RPMI7951 (cell line): ENCODE data around the gene SLC29A2. TPM values are rescaled to one million over a fixed set of nuclear protein-coding genes. Genes with fewer than 3 reads are reported as not detected.
A peak's percentile ranks its signal among the peaks of the same experiment; 100 is the strongest.

ENCODE experiments used
- DNase-seq: peaks from one replicate; pipeline ENCODE4 v3.0.0-alpha.2; 2012; ENCODE audit warnings: low read depth
- total RNA-seq: library from RNA; depleted of rRNA; stranded (reverse); fragments of >200 nt; shearing (Covaris generic); gene quantifications from 2 replicates; pipeline ENCODE4 v1.2.3, GENCODE V29; 2014; rRNA removed

SLC29A2 gene, protein sequence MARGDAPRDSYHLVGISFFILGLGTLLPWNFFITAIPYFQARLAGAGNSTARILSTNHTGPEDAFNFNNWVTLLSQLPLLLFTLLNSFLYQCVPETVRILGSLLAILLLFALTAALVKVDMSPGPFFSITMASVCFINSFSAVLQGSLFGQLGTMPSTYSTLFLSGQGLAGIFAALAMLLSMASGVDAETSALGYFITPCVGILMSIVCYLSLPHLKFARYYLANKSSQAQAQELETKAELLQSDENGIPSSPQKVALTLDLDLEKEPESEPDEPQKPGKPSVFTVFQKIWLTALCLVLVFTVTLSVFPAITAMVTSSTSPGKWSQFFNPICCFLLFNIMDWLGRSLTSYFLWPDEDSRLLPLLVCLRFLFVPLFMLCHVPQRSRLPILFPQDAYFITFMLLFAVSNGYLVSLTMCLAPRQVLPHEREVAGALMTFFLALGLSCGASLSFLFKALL
- total RNA-seq = 0.39 and 1.4 TPM in 2 replicates

DNA sequence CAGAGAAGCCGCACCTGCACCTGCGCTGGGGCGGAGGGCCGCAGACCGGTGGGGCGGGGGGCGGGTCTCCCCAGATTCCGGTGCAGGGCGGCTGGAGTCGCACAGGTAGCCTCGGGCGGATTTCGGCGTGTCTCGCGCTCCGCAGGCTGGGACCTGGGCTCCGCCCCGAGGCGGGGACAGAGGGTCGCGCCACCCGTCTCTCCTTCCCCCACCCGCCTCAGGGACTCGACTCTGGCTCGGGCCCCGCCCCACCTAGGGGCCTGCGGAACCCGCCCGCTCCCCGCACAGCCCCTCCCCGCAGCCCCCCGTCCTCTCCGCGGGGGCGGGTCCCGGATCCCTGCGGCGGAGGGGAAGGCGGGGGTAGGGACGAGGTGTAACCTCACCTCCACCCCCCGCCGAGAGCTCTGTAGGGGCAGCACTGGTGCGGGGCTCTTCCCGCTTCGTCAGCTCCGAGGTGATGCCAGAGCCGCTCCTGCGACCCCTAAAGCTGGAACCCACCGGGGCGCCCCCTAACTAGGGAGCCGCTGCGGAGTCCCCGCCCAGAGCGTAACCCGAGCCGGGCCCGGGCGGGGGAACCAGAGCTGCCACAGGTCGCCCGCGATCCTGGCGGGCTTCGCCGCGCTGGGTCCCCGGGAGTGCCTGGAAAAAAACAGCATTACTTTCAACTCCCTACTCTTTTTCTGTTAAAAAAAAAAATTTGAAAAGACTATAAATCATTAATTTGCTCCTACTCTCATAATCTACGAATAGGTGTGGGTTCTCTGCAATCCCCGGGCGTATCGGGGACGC is at the start of gene SLC29A2:
SLC29A2 (minus strand) TSS at position 134 of the 789 bp plus-strand sequence. CDS start 169 bp downstream, outside the sequence.
- DNase-seq = peak; percentile 33

DNA sequence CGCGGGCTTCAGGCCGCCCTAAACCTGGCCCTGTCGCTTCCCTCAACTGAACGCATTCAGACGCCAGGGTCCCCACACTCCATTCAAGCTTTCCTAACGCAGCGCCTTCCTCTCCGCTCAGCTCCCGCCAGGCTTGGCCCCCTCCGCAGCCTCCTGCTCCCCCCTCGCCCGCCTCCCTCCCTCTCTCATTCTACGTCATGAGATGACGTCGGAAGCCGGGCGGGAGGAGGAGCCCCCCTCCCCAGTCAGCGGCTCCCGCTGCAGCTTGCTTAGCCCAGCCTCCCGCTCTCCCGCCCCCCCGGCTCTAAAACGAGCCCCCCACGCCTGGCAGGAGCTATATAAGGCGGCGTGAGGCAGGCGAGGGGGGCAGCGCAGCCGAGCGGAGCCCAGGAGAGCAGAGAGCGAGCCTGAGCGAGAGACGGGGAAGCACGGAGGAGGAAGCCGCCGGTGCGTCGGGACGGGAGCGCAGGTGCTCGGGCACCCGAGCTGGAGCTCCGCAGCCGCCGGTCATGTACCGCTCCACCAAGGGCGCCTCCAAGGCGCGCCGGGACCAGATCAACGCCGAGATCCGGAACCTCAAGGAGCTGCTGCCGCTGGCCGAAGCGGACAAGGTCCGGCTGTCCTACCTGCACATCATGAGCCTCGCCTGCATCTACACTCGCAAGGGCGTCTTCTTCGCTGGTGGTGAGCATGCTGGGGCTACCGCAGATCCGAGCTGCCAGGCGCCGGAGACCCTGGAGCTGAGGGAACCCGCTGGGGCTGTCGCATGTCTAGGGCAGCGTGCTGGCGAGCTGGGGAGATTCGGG is 49.3 kb upstream of the SLC29A2 start, which contains the start of gene NPAS4:
NPAS4 (plus strand) TSS at position 365 of the 806 bp plus-strand sequence; CDS start at position 510, 145 bp downstream.
- DNase-seq = no peak

DNA sequence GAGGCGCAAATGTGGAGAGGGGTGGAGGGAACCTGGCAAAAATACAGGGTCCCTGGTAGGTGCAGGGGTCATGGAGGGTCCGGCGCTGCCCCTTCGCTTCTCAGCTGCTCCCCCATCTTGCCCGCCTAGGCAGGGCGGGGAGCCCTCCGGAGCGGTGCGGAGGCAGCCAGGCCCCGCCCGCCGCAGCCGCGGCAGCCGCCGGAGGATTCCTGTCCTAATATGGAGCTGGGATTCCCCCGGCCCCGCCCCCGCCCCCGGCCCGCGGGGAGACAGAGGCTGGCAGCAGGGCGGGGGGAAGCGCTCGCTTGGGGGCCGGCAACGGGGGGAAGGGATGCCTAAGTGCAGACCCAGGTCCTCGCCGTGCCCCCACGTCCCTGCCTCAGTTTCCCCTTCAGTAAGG is 48.3 kb upstream of the SLC29A2 start:
- no peak for DNase-seq

DNA sequence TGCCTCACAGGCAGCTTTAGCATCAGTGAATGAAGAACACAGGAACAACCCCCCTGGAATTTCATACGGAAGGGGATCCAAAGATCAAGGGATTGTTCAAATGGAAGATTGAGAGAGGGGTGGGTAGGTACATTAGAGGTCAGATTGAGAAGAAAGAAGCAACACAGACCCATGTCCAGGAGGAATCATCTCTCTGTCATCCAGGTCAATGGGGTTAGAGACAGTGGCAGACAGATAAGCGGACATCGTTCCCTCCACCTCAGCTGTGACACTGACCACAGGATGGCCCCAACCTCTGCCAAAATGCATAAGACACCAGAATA is 47.4 kb upstream of the SLC29A2 start:
- DNase-seq = no peak

DNA sequence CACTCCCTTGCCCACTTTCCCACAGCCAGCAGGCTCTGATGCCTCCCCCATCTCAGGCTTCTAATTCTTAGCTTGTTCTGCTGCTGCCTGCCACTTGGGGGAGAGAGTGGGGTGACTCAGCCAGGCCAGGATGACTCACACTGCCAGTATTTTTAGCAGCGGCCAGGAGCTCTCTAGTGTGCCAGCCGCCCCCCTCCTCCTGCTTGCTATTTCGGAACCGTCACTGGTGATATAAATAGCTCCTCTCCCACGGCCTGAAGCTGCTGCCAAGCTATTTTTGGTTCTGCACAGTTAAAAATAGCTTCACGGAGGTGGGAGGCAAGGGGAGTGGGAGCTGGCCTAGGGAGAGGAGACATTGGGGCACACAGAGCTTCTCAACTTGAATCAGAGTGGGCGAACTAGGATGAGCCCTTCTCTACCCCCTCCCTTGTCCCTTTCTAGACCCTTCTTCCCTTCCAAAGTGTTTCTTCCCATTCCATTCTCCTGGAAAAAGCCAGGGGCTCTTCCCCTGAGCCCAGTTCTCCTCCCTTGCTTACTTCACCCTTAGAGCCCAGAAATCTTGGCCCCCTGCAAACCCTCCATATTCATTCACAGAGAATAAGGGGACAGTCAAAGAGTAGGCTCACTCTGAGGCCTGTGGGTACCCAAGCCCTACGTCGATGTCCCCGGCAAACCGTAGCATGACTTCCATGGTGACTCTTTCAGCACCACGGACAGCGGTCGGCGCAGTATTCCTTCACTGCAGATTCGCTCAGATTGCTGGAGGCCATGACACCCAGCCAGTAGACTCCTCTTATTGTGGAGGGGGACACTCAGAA is 46.8 kb upstream of the SLC29A2 start:
- peak; percentile 97 for DNase-seq

DNA sequence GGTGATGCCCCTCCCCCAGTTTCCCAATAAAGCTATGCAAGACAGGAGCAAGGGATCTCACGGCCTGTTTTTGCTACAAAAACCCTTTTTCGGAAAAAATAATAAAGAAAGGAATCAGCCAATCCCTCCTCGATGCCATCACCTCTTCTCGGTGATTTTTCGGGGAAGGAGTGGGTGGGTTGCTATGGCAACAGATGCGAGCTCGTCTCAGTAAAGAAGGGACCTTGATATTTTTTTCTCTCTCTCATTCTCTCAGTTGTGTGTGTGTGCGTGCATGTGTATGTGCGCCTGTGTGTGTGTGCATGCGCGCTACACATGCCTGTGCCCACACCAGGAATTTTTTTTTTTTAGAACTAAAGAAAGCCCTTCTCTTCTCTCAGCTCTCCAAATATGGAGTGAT is 45.4 kb upstream of the SLC29A2 start:
- peak; percentile 26 for DNase-seq

DNA sequence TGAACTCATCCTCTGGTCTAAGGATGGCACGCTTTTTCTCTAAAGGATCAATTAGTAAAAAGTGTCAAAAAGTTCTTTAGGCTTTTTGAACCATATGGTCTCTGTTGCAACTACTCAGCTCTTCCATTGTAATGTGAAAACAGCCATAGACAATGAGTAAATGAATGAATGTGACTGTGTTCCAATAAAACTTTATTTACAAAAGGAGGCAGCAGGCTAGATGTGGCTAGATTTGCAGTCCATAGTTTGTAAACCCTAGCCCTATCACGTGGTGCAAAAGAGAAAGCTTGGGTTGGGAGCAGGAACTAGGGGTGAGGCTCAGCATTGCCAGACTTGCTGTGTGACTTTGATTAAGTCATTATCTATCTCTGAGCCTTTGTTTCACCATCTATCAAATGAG is 43.9 kb upstream of the SLC29A2 start:
- DNase-seq = no peak

DNA sequence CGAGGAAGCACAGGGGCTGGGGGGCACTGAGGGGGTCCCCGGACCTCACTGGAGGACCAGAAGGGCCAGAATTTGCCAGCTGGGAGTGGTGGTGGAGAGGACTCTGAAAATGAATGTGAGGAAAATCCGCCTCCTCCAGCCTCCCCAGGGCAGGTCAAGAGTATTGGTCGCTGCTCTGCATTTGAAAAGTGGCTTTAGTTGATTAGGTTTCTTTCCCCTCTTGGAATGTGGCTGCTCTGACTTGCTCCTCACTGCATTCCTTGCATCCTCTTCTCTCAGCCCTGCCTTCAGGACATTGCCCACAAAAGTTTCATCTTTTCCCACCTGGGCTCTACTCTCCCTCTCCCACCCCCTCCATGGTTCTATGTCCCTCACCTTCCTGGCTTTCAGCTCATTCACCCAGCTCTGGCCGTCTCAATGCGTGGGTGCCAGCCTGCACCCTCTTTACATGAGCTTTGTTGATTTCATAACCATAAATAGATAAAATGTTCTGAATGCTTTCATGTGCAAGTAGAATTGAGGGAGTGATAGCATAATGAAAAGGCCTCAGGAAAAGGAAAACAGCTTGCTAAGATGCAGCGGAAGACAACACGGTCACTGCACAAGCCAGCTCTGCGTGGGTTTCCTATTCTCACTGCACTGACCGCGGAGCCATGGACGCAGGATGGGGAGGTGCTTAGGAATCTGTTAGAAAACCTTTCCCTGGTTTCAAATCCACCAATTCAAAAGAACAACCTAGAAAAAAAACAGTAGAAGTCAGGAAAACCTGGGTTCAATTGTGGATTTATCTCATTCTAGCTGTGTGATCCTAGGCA is 42.8 kb upstream of the SLC29A2 start:
- no peak for DNase-seq

DNA sequence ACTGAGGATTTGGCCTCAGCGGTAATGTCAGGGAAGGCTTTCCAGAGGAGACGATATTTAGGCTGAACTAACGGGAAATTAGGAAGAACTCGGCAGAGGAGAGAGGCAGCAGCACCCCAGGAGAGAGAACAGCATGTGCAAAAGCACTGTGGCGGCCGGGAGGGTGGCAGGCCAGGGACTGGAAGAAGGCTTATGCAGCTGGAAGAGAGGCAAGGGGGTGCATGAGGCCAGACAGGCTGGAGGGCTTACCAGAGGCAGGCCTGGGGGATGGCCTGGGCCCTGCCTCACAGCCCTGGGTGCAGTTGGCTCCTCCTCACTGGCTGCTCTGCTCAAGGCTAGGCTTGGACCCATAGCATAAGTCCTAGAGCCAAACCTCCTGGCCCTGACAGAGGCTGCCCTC is 41.6 kb upstream of the SLC29A2 start:
- DNase-seq = no peak

DNA sequence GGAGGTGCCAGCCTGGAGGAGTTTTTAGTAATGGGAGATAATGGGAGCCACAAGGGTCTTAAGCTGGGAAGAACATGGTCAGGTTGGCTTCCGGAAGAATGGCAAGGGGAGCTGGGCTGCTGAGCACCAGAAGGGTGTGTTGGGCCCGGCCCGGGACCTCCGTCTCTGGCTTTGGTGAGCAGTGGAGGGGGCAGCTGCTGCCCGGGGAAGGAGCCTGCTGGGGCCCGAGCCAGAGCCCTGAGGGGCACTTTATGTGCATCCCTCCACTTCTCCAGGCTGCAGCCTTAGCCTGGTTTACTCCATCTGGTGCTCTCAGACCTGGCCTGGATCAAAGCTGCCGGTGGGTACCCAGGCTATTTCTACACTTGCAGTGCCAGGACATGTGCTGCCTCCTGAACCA is 40.5 kb upstream of the SLC29A2 start:
- no peak for DNase-seq

DNA sequence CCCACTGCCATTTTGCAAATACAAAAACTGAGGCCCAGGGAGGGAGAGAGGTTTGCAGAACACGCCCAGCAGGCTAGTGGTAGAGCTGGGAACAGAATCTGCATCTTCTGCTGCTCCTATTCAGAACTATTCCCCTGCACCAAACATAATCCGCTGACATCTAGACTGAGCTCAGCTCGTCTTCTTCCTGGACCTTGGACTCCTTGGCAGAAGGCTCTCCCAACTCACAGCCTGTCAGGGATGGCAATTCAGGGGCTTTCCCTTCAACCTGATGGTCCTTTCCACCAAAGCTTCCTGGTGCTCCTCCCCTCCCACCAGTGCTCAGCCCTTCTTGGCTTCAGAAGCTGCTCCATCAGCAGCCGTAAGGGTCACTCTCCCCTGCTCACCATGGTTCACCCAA is 39.8 kb upstream of the SLC29A2 start:
- no peak for DNase-seq

DNA sequence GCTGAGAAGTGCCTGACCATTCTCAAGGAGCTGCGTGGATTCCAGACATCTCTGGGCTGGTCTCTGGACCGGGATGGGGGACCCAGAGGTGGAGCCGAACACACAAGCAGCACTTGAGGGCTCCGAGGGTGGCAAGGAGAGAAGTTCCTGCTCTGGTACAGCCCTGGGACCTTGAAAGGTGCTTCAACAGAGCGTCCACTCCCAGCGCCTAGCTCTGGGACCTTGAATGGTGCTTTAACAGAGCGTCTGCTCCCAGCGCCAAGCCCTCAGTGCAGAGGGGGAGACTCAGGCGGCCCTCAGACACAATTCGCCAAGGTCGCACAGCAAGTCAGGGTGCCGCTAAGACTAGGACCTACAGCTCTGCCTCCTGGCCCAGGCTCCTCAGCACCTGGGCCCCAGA is 38.6 kb upstream of the SLC29A2 start:
- no peak for DNase-seq

DNA sequence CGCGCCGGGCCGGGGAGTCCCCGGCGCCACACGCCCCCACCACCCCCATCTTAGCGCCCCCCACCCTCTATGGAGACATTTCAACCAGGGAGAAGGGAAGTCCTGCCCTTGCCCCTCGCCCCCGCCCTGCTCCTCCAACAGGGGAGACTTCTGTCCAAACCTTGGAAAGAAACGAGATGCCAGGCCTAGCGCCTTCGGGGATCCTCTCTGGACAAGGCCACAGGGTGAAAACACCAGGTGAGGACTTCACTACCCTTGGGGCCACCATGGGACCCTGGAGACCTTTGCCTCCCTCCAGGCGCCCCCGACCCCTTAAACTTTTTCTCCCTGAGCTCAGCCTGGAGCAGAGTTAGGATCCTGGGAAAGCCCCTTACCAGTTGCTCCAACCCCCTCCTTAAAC is 37.7 kb upstream of the SLC29A2 start:
- no peak for DNase-seq

DNA sequence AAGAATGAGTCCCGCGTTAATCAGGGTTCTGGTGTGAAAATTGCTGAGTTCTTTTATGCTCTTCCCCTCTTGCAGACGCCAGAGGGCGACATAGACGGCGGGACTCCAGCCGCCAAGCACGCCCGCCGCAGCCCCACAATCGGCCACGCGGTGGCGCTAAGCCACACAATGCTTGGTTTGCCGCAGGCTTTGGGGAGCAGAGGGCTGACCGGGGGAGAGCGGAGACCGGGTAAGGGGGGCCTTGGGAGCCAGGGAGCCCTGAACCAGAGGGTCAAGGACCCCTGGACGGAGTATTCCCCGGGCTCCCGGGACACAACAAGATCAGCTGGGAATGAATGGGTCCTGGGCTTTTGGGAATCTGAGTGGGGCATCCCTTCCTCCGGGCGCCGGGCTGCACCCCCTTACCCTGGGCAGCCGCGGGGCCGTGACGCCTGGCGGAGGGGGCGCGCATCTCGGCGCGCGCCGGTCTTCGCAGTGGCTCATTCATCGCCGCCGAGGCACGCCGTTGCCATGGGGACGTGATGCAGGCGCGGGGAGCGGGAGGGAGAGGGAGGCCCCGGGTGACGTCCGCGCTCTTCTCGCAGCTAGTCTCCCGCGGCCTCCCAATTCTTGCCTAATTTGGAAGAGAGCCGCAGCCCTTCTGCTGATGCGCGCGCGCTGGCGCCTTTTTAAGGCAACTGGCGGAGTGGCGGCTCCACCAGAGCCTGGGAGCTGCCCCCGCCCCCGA is 37.1 kb upstream of the SLC29A2 start:
- DNase-seq = peak; percentile 90

DNA sequence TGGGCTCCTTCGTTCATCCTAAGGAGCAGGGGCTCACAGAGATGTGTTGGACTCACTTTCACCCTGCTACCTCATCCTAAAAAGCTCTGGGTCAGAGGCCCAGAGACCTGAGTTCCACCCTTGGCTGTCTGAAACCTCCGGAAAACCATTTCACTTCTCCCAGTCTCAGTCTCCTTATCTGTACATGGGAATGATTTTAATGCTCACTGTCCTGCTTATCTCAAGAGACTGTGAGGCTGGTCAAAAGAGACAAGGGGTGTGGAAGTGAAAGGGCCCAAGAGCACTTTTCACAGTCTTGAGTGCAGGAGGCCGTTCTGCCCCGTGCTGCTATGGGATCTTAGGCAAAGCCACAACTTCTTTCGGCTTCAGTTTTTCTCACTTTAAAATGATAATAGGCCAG is 36.1 kb upstream of the SLC29A2 start:
- DNase-seq = no peak

DNA sequence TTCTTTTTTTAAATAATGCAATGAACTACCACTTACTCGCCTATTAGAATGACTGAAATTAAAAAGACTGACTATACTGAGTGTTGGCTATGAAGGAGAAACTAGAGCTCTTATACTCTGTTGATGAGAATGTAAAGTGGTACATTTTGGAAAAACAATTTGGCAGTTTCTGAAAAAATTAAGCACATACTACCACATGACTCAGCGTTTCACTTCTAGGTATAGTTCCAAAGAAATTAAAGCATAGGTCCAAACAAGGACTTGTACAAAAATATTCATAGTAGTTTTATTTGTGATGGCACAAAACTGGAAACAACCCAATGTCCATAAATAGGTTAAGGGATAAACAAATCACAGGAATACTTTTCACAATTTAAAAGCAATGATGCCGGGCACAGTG is 22.4 kb upstream of the SLC29A2 start:
- no peak for DNase-seq

DNA sequence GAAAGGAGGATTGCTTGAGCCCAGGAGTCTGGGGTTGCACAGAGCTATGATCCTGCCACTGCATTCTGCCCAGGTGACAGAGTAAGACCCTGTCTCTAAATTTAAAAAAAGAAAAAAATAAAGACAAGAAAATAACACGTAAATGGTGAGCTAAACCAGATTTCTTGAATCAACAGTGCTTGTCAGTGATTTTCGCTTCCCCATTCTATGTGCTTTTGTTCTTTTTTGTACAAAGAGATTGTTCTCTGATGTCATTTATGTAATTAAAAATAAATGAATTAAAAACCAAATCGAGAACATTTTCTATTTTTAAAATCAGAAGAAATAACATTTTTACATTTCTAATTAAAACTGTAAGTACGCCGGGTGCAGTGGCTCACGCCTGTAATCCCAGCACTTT is 19.8 kb upstream of the SLC29A2 start:
- DNase-seq = no peak

DNA sequence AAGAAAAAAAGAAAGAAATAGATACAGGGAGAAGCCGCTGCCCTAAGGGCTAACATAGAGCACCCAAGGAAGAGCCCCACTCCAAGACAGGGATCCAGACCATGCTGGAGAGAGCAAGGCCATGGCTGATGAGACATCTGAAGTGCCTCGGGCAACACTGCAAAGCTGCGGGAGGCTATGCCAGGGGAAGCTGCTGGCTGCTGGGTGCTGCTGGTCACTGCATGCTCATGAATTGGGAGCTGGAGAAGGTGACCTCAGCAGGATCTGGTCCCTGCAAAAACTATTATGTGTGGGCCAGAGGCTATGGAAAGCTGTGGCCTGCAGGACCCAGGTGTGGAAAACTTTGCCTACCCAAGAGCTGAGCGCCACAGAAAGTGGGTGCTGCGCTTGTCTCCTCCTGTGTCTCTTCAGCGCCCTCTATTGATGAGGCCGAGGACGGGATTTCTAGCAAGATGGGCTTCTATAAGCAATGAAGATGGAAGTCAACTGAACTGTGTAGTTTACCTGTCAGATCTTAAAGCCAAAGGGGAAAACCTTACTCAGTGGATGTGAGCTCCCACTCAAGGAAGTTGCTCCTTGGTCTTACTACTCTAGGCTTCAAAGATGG is 17.3 kb upstream of the SLC29A2 start:
- DNase-seq = peak; percentile 74
